GDM1 (cell line): ENCODE data around the gene DOCK3.
"Not testable (repeated sequence)": the region's sequence is repeated elsewhere in the genome, so short reads cannot be mapped to it uniquely, and the experiment has no call there.

ENCODE experiments used
- DNase-seq: peaks from one replicate; lab custom pipeline; 2025; lab: John Stamatoyannopoulos, UW

DOCK3 gene

GRCh38 chr3:51106242-51106876 is 431.6 kb downstream of the DOCK3 start:
- DNase-seq = no peak

DNA sequence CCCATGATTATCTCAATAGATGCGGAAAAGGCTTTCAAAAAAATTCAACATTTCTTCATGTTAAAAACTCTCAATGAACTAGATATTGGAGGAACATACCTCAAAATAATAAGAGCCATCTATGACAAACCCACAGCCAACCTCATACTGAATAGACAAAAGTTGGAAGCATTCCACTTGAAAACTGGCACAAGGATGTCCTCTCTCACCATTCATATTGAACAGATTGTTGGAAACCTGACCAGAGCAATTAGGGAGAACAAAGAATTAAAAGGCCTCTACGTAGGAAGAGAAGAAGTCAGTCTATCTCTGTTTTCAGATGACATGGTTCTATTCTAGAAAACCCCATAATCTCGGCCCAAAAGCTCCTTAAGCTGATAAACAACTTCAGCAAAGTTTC is 435.9 kb downstream of the DOCK3 start:
- DNase-seq = no peak

GRCh38 chr3:51122944-51123343 is 448.2 kb downstream of the DOCK3 start:
- DNase-seq = no peak

DNA sequence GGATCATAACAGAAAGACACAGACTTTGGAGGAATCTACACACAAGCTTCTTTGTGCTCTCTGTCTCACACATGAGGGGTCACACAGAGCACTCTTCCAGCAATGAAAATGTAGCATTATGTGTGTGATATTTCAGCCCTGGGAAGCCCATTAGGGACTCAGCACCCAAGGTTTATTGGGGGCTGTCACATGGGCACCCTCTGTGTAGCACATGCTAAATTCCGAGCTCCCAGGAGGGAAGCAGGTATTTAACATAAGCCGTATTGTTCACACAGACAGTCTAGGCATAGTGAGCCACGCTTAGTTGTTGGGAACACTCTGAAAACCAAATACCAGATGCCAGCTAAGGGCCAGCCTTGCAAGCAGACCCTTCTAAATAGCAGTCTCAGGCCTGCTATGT is 448.8 kb downstream of the DOCK3 start:
- no peak for DNase-seq

- DNase-seq = not testable (repeated sequence)
Measured at GRCh38 chr3:51131607-51132006, 456.9 kb downstream of the DOCK3 start.

- DNase-seq = no peak
Measured at GRCh38 chr3:51137715-51138114, 463.0 kb downstream of the DOCK3 start.

- no peak for DNase-seq
Measured at GRCh38 chr3:51139616-51140015, 464.9 kb downstream of the DOCK3 start.

DNA sequence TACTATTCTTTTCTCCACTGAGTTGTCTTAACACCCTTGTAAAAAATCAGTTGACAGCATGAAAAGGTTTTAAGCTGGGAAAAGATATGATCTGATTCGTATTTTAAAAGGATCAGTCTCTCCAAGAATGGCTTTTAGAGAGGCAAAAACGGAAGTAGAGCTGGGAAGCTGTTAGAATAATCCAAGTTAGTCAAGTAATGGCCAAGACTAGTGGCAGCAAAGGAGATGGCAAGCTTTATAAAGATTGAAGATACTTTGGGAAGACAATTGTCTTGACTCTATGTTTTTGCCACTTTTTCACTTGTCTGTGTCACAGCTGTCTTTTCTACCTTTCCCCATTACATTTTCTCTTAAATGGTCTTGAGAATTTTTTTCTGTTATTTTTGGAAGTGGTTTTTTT is 466.8 kb downstream of the DOCK3 start:
- no peak for DNase-seq

DNA sequence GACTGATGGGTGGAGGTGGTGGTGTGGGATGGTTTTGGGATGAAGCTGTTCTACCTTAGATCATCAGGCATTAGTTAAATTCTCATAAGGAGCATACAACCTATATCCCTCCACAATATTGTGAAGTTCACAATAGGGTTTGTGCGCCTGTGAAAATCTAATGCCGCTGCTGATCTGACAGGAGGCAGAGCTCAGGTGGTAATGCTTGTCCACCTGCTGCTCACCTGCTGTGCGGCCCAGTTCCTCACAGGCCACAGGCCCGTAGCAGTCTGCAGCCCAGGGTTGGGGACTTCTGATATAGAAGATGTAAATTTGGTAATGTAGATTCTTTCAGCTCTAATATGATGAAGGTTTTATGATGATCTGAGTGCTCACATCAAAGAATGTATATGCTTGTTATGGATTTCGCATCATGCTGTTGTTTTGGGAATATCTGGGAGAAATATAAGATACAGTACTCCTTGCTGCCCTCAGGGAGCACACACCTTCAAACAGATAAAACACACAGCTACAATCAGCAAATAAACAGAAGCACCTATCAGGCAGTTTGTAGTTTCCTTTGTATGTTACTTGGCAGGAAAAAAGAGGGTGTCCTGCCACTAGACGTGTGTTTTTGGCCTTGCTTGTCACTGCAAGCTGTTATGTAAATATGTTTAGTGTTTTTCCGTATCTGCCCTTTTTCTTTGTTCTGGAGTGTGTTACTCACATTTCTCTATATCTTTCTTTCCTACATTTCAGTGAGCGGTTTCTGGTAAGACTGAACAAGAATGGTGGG is 471.3 kb downstream of the DOCK3 start:
- DNase-seq = no peak

GRCh38 chr3:51146781-51147180 is 472.1 kb downstream of the DOCK3 start:
- DNase-seq = no peak

- DNase-seq = no peak
Measured at GRCh38 chr3:51156147-51156546, 481.4 kb downstream of the DOCK3 start.

DNA sequence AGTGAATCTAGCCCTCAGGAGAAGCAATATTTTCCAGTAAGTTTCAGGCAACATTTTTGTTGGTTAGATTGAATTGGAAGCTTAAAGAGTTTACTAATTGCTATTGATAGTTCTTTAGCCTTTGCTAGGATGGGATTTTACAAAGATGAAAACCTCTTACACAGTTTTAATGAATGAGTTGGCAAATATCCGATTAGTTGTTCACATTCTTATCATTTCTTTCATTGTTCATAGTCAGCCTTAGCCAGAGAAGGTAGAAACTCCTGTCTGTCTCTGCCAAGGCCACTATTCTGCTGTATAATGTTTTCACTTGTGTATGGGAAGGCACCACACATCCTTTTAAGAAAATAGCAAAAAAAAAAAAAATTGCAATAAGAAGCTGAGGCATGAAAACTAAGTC is 488.3 kb downstream of the DOCK3 start:
- no peak for DNase-seq

- DNase-seq = no peak
Measured at GRCh38 chr3:51173518-51174271, 499.0 kb downstream of the DOCK3 start.

DNA sequence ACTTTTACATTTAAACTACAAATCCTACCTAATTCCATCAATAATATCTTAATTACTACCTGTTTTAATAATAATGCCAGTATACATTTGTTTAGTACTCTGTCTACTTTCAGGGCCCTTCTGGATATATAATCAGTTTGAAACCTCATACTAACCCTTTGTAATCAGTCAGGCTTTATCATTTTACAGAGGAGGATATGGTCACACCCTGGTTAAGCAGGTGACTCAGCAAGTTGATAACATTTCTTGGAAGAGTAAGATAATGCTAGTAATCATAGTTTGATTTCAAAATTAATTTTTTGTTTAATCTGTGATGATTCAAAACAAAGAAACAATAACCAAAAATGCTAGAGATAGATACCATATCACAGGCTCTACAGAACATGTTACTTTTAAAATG is 502.2 kb downstream of the DOCK3 start:
- DNase-seq = no peak

DNA sequence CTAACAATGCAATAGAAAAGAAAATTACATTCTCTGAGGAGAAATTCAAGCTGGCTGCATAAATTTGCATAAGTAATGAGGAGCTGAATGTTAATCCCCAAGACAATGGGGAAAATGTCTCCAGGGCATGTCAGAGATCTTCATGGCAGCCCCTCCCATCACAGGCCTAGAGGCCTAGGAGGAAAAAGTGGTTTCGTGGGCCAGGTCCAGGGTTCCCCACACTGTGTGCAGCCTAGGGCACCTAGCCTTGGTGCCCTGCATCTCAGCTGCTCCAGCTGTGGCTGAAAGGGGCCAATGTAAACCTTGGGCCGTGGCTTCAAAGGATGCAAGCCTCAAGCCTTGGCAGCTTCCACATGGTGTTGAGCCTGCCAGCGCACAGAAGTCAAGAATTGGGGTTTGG is 511.7 kb downstream of the DOCK3 start:
- DNase-seq = not testable (repeated sequence)

GRCh38 chr3:51190199-51190598 is 515.5 kb downstream of the DOCK3 start:
- no peak for DNase-seq

- DNase-seq = no peak
Measured at GRCh38 chr3:51190827-51191226, 516.1 kb downstream of the DOCK3 start.

DNA sequence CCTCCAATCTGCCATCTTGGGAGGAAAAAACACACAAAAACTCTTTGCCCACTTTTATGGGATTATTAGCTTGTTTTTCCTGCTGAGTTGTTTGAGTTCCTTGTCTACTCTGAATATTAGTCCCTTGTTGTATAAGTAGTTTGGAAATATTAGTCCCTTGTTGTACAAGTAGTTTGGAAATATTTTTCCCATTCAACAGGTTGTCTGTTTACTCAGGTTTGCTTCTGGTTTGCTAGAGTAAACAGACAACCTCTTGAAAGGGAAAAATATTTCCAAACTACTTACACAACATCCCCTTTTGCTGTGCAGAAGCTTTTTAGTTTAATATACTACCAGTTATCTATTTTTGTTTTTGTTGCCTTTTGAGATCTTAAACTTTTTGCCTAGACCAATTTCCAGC is 517.0 kb downstream of the DOCK3 start:
- DNase-seq = no peak

- no peak for DNase-seq
Measured at GRCh38 chr3:51198477-51198876, 523.8 kb downstream of the DOCK3 start.

GRCh38 chr3:51199296-51199695 is 524.6 kb downstream of the DOCK3 start:
- not testable (repeated sequence) for DNase-seq

- DNase-seq = no peak
Measured at GRCh38 chr3:51216291-51216690, 541.6 kb downstream of the DOCK3 start.

DNA sequence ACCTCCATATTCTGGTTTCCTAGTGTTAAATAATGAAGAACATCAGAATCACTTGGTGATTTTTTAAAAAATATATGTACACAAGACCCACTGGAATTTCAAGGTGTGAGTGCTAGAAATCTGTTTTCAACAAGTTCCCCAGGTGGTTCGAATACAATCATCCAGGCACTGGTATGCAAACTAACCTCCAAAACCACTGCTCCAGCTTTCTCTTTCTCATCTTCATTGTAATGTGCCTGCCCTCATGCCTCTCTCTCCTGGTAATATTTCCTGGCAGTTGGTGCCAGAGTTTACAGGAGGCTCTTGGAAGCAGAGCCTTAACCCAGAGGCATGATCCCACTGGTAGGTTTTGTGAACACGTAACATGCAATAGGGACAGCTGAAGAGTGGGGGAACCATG is 547.2 kb downstream of the DOCK3 start:
- DNase-seq = no peak

DNA sequence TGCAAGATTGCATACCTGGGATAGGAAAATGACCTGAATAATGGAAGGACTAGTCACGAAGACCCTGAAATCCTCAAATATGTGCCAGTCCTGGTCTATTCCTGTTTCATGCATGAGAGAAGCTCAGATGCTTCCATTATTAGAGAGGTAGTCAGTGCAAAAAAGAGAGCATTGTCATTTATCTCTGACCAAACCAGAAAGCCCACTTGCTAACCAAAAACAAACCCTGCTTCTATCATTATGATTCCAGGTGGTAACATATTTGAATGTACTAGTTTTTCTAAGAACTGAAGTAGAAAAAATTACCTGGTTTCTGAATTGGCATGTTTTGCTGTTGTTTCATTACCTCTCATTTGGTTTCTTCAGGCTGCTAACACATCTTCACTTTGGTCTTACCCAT is 549.6 kb downstream of the DOCK3 start:
- no peak for DNase-seq
